22Rv1 (cell line): ENCODE measurements around the gene F2R.

Experiments
- ZFX ChIP-seq: fragments of 450-650 bp; IDR thresholded peaks from 2 replicates; pipeline ENCODE4 v1.6.1; 2017; ENCODE audit warnings: antibody characterized with exemption, borderline replicate concordance
- TF ChIP-seq, protein P1 (sequence below): fragments of 450-650 bp; IDR thresholded peaks from 2 replicates; pipeline ENCODE4 v1.5.1; 2017; ENCODE audit warnings: mild to moderate bottlenecking

DNA sequence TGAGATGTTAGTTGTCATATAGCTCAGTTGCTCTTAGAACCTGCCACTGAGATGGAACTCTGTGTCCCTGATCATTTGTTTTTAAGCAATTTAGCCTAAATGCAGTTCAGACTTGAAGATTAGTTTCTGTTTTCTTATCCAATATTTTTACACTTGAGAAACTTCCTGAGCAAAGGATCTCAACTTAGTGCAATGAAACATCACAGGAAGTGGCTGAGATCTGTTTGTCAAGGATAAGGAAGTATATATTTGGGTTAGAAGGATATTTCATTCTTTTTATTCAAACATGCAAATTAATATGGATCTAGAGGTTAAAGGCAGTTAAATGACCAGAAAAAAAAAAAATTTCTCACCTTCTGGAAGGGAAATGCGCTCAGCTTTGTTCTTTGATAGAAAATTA is 19.7 kb upstream of the F2R start:
- TF ChIP-seq, protein P1, sequence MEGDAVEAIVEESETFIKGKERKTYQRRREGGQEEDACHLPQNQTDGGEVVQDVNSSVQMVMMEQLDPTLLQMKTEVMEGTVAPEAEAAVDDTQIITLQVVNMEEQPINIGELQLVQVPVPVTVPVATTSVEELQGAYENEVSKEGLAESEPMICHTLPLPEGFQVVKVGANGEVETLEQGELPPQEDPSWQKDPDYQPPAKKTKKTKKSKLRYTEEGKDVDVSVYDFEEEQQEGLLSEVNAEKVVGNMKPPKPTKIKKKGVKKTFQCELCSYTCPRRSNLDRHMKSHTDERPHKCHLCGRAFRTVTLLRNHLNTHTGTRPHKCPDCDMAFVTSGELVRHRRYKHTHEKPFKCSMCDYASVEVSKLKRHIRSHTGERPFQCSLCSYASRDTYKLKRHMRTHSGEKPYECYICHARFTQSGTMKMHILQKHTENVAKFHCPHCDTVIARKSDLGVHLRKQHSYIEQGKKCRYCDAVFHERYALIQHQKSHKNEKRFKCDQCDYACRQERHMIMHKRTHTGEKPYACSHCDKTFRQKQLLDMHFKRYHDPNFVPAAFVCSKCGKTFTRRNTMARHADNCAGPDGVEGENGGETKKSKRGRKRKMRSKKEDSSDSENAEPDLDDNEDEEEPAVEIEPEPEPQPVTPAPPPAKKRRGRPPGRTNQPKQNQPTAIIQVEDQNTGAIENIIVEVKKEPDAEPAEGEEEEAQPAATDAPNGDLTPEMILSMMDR, result no peak
- no peak for TF ChIP-seq ZFX
